Skin of body (tissue), 2 donors: ENCODE data around the gene WNT7B. TPM values are rescaled to one million over a fixed set of nuclear protein-coding genes. Genes with fewer than 3 reads are reported as not detected.

Experiments used
- DNase-seq: peaks from one replicate; lab custom pipeline; 2025; lab: John Stamatoyannopoulos, UW
- total RNA-seq: library from RNA; depleted of rRNA; stranded (reverse); fragments of >200 nt; gene quantifications from one replicate; pipeline ENCODE4 v1.2.3, GENCODE V29; 2014

The WNT7B gene
- total RNA-seq, 1 donor from 2014 or later, result 4.3 TPM

GRCh38 chr22:45912910-45913309, 64.1 kb downstream of the WNT7B start:
- no peak for DNase-seq

DNA sequence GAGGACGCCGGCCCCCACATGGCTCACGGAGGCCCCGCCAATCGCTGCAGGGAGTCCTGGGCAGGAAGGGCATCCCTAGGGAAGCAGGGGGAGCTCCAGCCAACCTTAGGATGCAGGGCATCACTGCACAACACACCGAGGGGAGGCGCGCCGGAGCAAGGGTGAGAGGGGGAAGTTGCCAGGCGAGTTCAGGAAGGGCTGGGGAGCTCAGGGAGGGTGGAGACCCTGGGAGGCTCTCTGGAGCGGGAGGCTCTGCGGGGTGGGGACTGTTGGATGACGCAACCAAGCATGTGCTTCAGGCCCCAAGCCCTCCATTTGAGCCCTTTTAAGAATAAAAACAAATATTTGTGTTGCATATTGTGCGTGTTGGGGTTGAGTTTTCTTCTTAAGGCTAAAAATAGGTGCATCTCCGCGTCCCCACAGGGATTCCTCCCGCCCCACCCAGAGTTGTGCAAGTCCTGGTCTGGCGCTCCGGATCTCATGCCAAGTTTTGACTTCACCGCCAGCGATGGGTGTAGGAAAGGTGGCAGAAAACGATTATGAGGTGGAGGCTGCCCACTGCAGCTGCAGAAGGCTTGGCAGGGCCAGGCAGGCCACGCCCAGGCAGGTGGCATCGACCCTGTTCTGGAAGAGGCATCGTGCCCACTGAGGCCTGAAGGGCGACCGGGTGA, 65.2 kb downstream of the WNT7B start:
- DNase-seq, result no peak

DNA sequence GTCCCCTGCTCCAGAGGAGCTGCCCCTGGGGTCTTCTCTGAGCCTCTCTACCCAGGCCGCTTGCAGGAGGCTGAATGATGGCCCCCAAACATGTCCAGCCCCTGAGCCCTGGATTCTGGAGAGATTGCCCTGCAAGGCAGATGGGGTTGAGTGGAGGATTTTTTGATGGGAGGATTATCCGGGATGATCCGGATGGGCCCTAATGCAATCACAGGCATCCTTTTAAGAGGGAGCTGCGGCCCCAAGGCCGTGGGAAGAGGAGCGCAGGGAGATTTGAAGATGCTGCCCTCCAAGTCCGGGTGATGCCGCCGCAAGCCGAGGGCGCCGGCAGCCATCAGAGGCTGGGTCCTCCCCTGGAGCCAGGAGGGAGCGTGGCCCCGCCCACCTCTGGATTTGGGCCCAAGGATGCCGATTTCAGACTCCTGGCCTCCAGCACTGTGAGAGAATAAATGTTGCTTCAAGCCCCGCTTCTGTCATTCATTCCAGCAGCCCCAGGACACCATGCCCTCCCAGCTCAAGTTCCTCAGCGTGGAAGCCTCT, 66.0 kb downstream of the WNT7B start:
- no peak for DNase-seq

DNA sequence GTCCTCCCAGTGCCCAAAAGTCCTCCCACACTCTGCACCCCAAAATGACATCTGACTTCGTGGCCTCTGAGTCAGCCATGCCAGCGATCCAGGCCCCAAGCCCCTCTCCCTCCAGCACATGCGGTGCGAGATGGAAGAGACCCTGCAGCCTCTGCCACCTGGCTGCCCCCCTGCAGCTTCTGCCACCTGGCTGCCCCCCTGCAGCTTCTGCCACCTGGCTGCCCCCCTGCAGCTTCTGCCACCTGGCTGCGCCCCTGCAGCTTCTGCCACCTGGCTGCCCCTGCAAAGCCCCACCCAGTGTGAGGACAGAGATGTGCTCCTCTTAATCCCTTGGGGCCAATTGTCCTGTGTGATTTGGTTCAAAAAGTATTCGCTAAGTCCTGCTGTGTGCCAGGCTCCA, 68.0 kb downstream of the WNT7B start:
- DNase-seq, result no peak

- no peak for DNase-seq
These were observed 69.0 kb downstream of the WNT7B start for GRCh38 chr22:45907996-45908395.

- DNase-seq, result no peak
These were observed 69.6 kb downstream of the WNT7B start for GRCh38 chr22:45907378-45907777.

GRCh38 chr22:45906946-45907345, 70.0 kb downstream of the WNT7B start:
- no peak for DNase-seq

DNA sequence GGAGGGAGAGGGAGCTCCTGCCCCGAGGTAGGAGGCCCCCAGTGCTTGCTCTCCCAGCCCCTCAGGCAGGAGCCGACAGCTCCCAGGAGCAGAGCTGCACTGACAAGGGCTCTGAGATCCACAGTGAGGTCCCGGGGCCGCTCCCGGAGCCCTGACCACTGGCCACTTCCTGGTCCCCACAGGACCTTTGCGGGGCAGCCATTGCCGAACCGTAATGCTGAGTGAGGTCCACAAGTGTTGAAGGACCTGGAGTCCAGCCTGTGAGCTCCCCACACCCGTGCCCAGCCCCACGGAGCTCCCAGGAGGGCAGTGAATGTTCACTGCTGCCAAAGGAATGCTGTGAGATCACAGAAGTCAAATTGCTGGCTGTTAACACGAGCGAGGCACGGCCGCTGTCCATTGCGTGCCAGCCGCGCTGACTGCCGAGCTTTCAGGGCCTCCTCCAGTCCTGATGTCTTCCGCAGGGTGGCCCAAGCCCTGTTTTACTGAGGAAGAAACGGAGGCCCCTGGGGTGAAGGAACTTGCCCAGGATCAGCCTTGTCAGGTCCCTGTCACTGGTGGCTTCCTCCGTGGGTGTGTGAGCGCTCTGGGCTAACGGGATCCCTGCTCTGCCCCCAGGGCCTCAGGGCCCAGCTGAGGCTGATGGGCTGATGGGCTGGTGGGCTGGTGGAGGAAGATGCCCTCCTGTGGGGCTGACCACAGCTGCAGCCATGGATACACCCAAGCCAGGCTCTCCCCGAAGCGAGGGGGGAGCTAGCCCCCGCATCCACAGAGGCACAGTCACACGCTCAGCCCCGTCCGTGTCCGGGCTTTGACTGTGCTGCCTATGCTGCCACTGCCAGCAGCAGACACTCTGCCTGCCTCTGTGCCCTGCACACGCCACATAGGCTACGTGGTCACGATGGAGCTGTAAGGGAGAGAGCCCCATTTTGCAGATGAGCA, 70.8 kb downstream of the WNT7B start:
- DNase-seq, result no peak

GRCh38 chr22:45905326-45905923, 71.5 kb downstream of the WNT7B start:
- no peak for DNase-seq

DNA sequence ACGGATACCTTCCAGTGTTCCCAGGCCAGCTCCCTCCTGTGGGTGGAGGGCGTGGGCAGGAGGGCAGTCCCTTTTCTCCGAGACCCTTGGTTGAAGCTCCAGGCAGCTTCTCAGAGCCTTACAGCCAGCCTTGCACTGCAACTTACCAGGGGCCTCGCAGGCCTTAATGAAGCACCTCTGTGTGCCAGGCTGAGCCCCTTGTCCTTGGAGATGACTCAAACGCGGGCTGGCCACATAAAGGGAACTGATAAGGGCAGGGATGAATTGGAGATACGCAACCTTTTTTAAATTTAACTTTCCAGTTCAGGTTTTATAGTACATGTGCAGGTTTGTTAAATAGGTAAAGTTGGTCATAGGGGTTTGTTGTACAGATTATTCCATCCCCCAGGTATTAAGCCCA, 72.7 kb downstream of the WNT7B start:
- DNase-seq, result no peak

- DNase-seq, result no peak
These were observed 73.4 kb downstream of the WNT7B start for GRCh38 chr22:45903355-45904135.

DNA sequence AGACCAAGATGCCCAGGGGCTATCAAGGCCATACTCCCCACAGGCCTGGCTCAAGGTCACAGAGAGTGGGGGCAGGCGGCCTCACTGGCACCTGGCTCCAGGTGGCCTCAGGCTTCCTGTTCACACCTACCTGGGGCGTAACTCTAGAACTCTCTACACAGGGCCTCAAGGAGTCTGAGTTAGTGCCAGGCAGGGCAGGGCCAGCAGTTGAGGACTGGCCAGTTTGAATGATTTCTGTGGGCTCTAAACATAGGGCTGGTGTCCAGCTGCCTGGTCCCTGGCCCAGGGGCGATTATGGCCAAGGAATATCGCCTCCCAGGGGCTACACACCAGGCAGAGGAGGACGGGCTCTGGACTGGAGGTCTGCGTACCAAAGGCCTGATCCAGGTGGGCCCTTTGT, 79.2 kb downstream of the WNT7B start:
- no peak for DNase-seq

GRCh38 chr22:45896964-45897538, 79.9 kb downstream of the WNT7B start:
- no peak for DNase-seq

DNA sequence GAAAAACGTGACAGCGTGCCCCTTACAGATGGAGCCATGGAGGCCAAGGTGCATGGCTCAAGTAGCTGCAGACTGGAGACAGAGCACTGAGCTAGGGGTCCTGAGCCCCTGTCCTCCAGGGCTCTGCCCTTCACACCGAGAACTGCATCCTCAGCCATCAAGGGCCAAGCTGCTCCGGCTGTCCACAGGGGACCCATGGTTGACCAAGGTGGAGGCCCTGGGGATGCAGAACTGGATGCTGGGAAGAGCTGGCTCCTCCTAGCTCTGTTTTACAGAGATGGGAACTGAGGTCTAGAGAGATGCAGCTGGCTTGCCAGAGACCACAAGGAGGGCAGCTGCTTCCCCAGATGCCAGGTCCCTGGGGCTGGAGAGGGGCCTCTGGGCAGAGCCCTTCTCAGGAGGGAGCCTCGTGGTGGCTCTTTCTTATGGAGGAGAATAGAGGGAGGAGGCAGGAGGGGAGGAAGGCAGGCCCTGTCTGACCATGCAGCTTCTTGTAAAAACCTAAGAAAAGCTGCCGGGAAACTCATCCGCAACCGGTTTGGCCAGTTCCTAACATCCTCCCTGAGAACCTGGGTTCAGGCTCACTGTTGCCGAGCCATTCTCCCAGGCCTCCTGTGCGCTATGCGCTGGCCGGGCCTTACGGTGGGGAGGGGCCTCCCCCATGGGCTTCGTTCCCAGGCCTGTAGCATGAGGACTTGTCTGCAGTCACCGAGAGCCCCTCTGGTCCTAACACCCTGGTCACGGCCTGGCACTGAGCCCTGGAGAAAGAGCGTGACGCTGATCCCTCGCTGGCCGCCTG, 80.6 kb downstream of the WNT7B start:
- no peak for DNase-seq

DNA sequence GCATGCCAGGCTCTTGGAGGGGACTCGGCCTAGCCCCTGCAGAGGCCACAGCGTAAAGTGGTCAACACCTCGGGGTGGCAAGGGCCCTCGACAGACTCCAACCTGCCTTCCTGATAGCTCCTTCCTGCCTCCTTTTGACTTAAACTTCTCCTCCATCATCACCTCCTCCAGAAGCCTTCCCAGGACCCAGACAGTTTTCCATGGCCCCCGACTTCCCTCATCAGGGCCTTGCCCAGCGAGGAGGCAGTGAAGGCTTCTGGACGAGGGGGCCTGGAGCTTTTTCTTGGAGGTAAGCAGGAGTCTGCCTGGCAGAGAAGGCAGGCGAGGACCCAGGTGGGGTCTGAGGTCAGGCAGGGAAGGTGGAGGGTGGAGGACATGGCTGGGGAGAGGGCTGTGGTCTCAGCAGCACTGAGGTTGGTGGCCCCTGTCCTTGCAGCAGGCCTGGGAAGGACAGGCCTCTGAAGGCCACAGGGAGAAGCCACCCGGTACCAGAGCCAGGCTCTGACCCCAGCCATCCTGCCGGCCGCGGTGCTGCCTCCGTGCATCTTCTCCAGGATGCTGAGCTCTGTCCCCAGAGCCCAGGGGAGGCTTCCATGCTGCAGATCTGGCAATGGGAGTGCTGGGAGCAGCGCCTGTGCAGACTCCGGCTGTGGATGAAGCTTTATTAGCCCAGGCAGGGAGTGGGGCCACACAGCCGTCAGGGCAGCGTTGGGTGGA, 81.4 kb downstream of the WNT7B start:
- DNase-seq, result no peak

- DNase-seq, result no peak
These were observed 83.4 kb downstream of the WNT7B start for GRCh38 chr22:45893516-45893915.

GRCh38 chr22:45892681-45893461, 84.1 kb downstream of the WNT7B start:
- DNase-seq, result no peak

DNA sequence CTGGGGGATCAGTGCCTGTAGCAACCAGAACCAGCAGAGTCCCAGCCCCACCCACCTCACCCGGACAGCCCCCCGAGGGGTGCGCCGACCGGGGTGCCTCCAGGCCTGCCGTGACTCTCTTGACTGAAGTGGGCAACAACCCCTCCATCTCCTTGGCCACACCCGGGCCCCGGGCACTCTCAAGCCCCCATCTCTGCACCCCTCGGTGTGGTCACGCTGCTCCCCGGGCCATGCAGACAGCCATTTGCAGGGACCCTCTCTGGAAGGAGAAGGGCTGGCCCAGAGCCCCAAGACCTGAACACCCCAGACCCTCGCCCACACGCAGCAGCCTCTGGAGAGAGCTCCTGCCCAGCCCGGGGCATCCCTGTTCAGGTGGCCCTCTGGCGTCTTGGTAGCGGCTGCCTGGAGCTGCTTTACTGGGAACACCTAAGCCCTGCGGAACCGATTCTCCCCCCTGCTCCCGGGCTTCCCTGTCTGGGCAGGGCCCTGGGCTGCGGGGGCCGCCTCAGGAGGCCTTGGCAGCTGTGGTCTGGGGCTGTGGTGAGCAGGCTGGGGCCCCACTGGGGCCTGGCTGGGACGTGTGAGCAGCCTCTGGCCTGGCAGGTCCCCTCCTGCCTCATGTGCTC, 84.9 kb downstream of the WNT7B start:
- DNase-seq, result no peak
